Neural progenitor cell (in vitro differentiated cells): Measurements from ENCODE around the gene VAV1.

Experiments used
- CTCF ChIP-seq: fragments of 200-600 bp; sonication (generic); IDR thresholded peaks from 2 replicates; pipeline ENCODE4 v1.5.1; 2017; ENCODE audit warnings: antibody characterized with exemption, mild to moderate bottlenecking
- EZH2phosphoT487 ChIP-seq: fragments of 200-600 bp; sonication (generic); IDR thresholded peaks from 2 replicates; pipeline ENCODE4 v1.6.1; 2017; ENCODE audit warnings: antibody characterized with exemption

GRCh38 chr19:6788896-6789295 is 16.4 kb downstream of the VAV1 start:
- TF ChIP-seq CTCF (no peak), EZH2phosphoT487 (no peak)
